CD4-positive, CD25-positive, alpha-beta regulatory T cell (primary cell): ENCODE measurements around the gene CACNA1B. TPM values are rescaled to one million over a fixed set of nuclear protein-coding genes. Genes with fewer than 3 reads are reported as not detected.

Experiments
- ATAC-seq, 2 donors: fragments of 150-1000 bp; cut with Tn5 transposase; one replicate each; pipeline ENCODE4 v1.10.0; 2021; ENCODE audit warnings: low read depth in 2 of 2, moderate number of reproducible peaks in 2 of 2, moderate library complexity in 1 of 2
- DNase-seq, 3 donors: peaks; one replicate each; pipeline versions ENCODE4 v3.0.0 to v3.0.0-alpha.2; 2012 to 2022; ENCODE audit warnings: mixed read lengths in 1 of 3
- H3K27ac ChIP-seq: one replicate; pipeline ENCODE4 v1.7.0; 2013; ENCODE audit warnings: mild to moderate bottlenecking, low read length; ENCODE audit not compliant: insufficient read depth, poor library complexity, severe bottlenecking
- H3K27me3 ChIP-seq: one replicate; pipeline ENCODE4 v1.7.0; 2013; ENCODE audit warnings: low read length; ENCODE audit not compliant: control insufficient read depth, insufficient read depth
- H3K36me3 ChIP-seq: one replicate; pipeline ENCODE4 v1.7.0; 2013; ENCODE audit warnings: mild to moderate bottlenecking, low read length, moderate library complexity; ENCODE audit not compliant: control insufficient read depth, insufficient read depth
- H3K4me1 ChIP-seq: 2 replicates; pipeline ENCODE4 v1.7.0; 2013; ENCODE audit warnings: mild to moderate bottlenecking, low read length; ENCODE audit not compliant: insufficient read depth, control insufficient read depth, poor library complexity, severe bottlenecking
- H3K4me3 ChIP-seq: one replicate; pipeline ENCODE4 v1.7.0; 2013; ENCODE audit warnings: low read depth, mild to moderate bottlenecking, low read length, moderate library complexity
- H3K9me3 ChIP-seq, 2 experiments: 1 replicate in 1 of 2; 2 replicates in 1 of 2; pipeline ENCODE4 v1.7.0; 2013; ENCODE audit warnings: low read length in 2 of 2, mild to moderate bottlenecking in 1 of 2, moderate library complexity in 1 of 2; ENCODE audit not compliant: control insufficient read depth in 2 of 2
- H3K27ac Mint-ChIP-seq, 3 donors: one replicate each; pipeline ENCODE4 v1.8.0; 2020 to 2022; ENCODE audit warnings: mild to moderate bottlenecking in 3 of 3, mixed read lengths in 3 of 3, moderate library complexity in 2 of 3
- H3K27me3 Mint-ChIP-seq: one replicate; pipeline ENCODE4 v1.8.0; 2022; ENCODE audit warnings: mild to moderate bottlenecking, mixed read lengths
- H3K36me3 Mint-ChIP-seq: one replicate; pipeline ENCODE4 v1.8.0; 2020; ENCODE audit warnings: mixed read lengths
- H3K4me1 Mint-ChIP-seq, 4 donors: one replicate each; pipeline ENCODE4 v1.8.0; 2020 to 2022; ENCODE audit warnings: mixed read lengths in 4 of 4, mild to moderate bottlenecking in 1 of 4
- H3K4me3 Mint-ChIP-seq, 4 donors: one replicate each; pipeline ENCODE4 v1.8.0; 2020 to 2022; ENCODE audit warnings: mild to moderate bottlenecking in 4 of 4, mixed read lengths in 4 of 4, moderate library complexity in 3 of 4
- H3K9me3 Mint-ChIP-seq, 7 donors: one replicate each; pipeline ENCODE4 v1.8.0; 2020 to 2022; ENCODE audit warnings: mixed read lengths in 7 of 7, mild to moderate bottlenecking in 3 of 7, moderate library complexity in 2 of 7
- polyA plus RNA-seq, 4 donors: library from polyadenylated mRNA; unstranded; fragments of 300-500 nt; fragmentation: Illumina TruSeq; gene quantifications; one replicate each; pipeline ENCODE4 v1.2.3, GENCODE V29; 2021
- total RNA-seq: library from RNA; stranded (reverse); gene quantifications from one replicate; pipeline ENCODE4 v1.2.3, GENCODE V29; 2022

CACNA1B gene
- total and polyA plus RNA-seq, 5 donors from 2014 or later: not detected

- Histone ChIP-seq H3K9me3 (no peaks in the 10 kb centered on the region), H3K27ac (no peak overlapping the region), H3K4me1 (no peaks in the 10 kb centered on the region), H3K27me3 (no peaks in the 10 kb centered on the region), H3K4me3 (no peak overlapping the region), H3K36me3 (no peaks in the 10 kb centered on the region)
- Mint-ChIP-seq H3K4me1 (no peaks in the 10 kb centered on the region), H3K9me3 (peaks cover 0 to 3% (median 0%) of the 10 kb centered on the region in 7 donors), H3K27me3 (peaks cover 6% of the 10 kb centered on the region), H3K36me3 (no peaks in the 10 kb centered on the region), H3K4me3 (no peak overlapping the region), H3K27ac (no peak overlapping the region)
- DNase-seq (no peak), ATAC-seq (no peak)
These were observed 35.5 kb downstream of the CACNA1B start for GRCh38 chr9:137913132-137913531.

GRCh38 chr9:137913771-137914767 lies 36.5 kb downstream of the CACNA1B start:
- ATAC-seq: no peak
- Mint-ChIP-seq H3K27me3 (peaks cover 6% of the 10 kb centered on the region), H3K9me3 (peaks cover 0 to 3% (median 0%) of the 10 kb centered on the region in 7 donors), H3K4me1 (no peaks in the 10 kb centered on the region), H3K4me3 (no peak overlapping the region), H3K36me3 (no peaks in the 10 kb centered on the region), H3K27ac (no peak overlapping the region)
- no peaks in the 10 kb centered on the region for H3K9me3 ChIP-seq
- H3K4me1 ChIP-seq: no peaks in the 10 kb centered on the region
- no peak for DNase-seq
- H3K4me3 ChIP-seq: no peak overlapping the region
- no peak overlapping the region for H3K27ac ChIP-seq
- H3K27me3 ChIP-seq: no peaks in the 10 kb centered on the region
- no peaks in the 10 kb centered on the region for H3K36me3 ChIP-seq

- H3K9me3 Mint-ChIP-seq: peaks cover 0 to 3% (median 0%) of the 10 kb centered on the region in 7 donors
These were observed 39.0 kb downstream of the CACNA1B start for GRCh38 chr9:137916540-137916939.

GRCh38 chr9:137917116-137917515 lies 39.5 kb downstream of the CACNA1B start:
- ATAC-seq (no peak), DNase-seq (no peak)
- Mint-ChIP-seq H3K27me3 (peaks cover 5% of the 10 kb centered on the region), H3K27ac (no peak overlapping the region), H3K36me3 (no peaks in the 10 kb centered on the region), H3K9me3 (peaks cover 0 to 3% (median 0%) of the 10 kb centered on the region in 7 donors), H3K4me1 (peaks cover 0 to 5% (median 0%) of the 10 kb centered on the region in 4 donors), H3K4me3 (no peak overlapping the region)
- H3K4me1 ChIP-seq: no peaks in the 10 kb centered on the region
- H3K27me3 ChIP-seq: no peaks in the 10 kb centered on the region
- no peak overlapping the region for H3K4me3 ChIP-seq
- no peak overlapping the region for H3K27ac ChIP-seq
- no peaks in the 10 kb centered on the region for H3K36me3 ChIP-seq
- no peaks in the 10 kb centered on the region for H3K9me3 ChIP-seq

More at GRCh38 chr9:137916540-137916939, 39.0 kb downstream of the CACNA1B start:
- Histone ChIP-seq H3K36me3 (no peaks in the 10 kb centered on the region), H3K4me1 (no peaks in the 10 kb centered on the region), H3K9me3 (no peaks in the 10 kb centered on the region), H3K4me3 (no peak overlapping the region), H3K27me3 (no peaks in the 10 kb centered on the region), H3K27ac (no peak overlapping the region)
- Mint-ChIP-seq H3K36me3 (no peaks in the 10 kb centered on the region), H3K27me3 (peaks cover 6% of the 10 kb centered on the region), H3K27ac (no peak overlapping the region), H3K4me1 (peaks cover 0 to 5% (median 0%) of the 10 kb centered on the region in 4 donors), H3K4me3 (no peak overlapping the region)
- ATAC-seq: no peak
- DNase-seq: no peak

- H3K36me3 Mint-ChIP-seq: no peaks in the 10 kb centered on the region
These were observed 40.2 kb downstream of the CACNA1B start for GRCh38 chr9:137917795-137918194.

GRCh38 chr9:137918331-137919094 lies 40.9 kb downstream of the CACNA1B start:
- H3K4me1 ChIP-seq: no peaks in the 10 kb centered on the region
- H3K4me1 Mint-ChIP-seq: peaks cover 0 to 5% (median 0%) of the 10 kb centered on the region in 4 donors
- no peak overlapping the region for H3K4me3 ChIP-seq
- peak overlapping the region in 1 of 3 donors; percentile 48 for H3K27ac Mint-ChIP-seq
- no peak overlapping the region for H3K27ac ChIP-seq
- H3K27me3 ChIP-seq: no peaks in the 10 kb centered on the region
- peaks cover 0 to 3% (median 0%) of the 10 kb centered on the region in 7 donors for H3K9me3 Mint-ChIP-seq
- no peaks in the 10 kb centered on the region for H3K36me3 Mint-ChIP-seq
- ATAC-seq (no peak), DNase-seq (no peak)
- H3K4me3 Mint-ChIP-seq: no peak overlapping the region
- H3K9me3 ChIP-seq: no peaks in the 10 kb centered on the region
- no peaks in the 10 kb centered on the region for H3K36me3 ChIP-seq
- H3K27me3 Mint-ChIP-seq: no peaks in the 10 kb centered on the region

More at GRCh38 chr9:137917795-137918194, 40.2 kb downstream of the CACNA1B start:
- H3K27ac ChIP-seq: no peak overlapping the region
- H3K27me3 ChIP-seq: no peaks in the 10 kb centered on the region
- ATAC-seq: no peak
- H3K4me3 ChIP-seq: no peak overlapping the region
- no peaks in the 10 kb centered on the region for H3K4me1 ChIP-seq
- H3K9me3 ChIP-seq: no peaks in the 10 kb centered on the region
- H3K36me3 ChIP-seq: no peaks in the 10 kb centered on the region
- H3K27ac Mint-ChIP-seq: no peak overlapping the region
- peaks cover 0 to 5% (median 0%) of the 10 kb centered on the region in 4 donors for H3K4me1 Mint-ChIP-seq
- H3K9me3 Mint-ChIP-seq: peaks cover 0 to 3% (median 0%) of the 10 kb centered on the region in 7 donors
- H3K4me3 Mint-ChIP-seq: no peak overlapping the region
- no peak for DNase-seq
- no peaks in the 10 kb centered on the region for H3K27me3 Mint-ChIP-seq

GRCh38 chr9:137919095-137919465 lies 41.5 kb downstream of the CACNA1B start:
- Histone ChIP-seq H3K27ac (no peak overlapping the region), H3K9me3 (no peaks in the 10 kb centered on the region), H3K27me3 (no peaks in the 10 kb centered on the region), H3K4me3 (no peak overlapping the region), H3K4me1 (no peaks in the 10 kb centered on the region), H3K36me3 (no peaks in the 10 kb centered on the region)
- Mint-ChIP-seq H3K27ac (no peak overlapping the region), H3K4me3 (no peak overlapping the region), H3K4me1 (peaks cover 0 to 5% (median 0%) of the 10 kb centered on the region in 4 donors), H3K9me3 (peaks cover 0 to 3% (median 0%) of the 10 kb centered on the region in 7 donors), H3K27me3 (no peaks in the 10 kb centered on the region), H3K36me3 (no peaks in the 10 kb centered on the region)
- DNase-seq (no peak), ATAC-seq (no peak)
